Hepatocyte (in vitro differentiated cells): ENCODE results near the gene NHSL2.

ENCODE experiments used
- CTCF ChIP-seq: fragments of 200-600 bp; sonication (generic); IDR thresholded peaks from 2 replicates; pipeline ENCODE4 v1.5.1; 2016; ENCODE audit warnings: antibody characterized with exemption, mild to moderate bottlenecking; ENCODE audit not compliant: poor library complexity
- EZH2 ChIP-seq: fragments of 200-600 bp; sonication (generic); IDR thresholded peaks from 2 replicates; pipeline ENCODE4 v1.6.1; 2016; ENCODE audit warnings: antibody characterized with exemption, mild to moderate bottlenecking, borderline replicate concordance

GRCh38 chrX:71941145-71941544 is 30.5 kb downstream of the NHSL2 start:
- TF ChIP-seq EZH2 (no peak), CTCF (no peak)
